Adrenal gland (tissue), 12 donors: ENCODE data around the gene SCT. TPM values are rescaled to one million over a fixed set of nuclear protein-coding genes. Genes with fewer than 3 reads are reported as not detected.
A peak's percentile ranks its signal among the peaks of the same experiment; 100 is the strongest.

Source experiments
- DNase-seq, 7 donors: peaks; one replicate each; pipeline ENCODE4 v3.0.0-alpha.2; 2019 to 2020
- H3K27ac ChIP-seq, 5 donors: fragments of 200-600 bp; sonication (generic) in 4 of 5; 1 replicate in 3 of 5; 2 replicates in 2 of 5; pipeline versions ENCODE4 v1.5.1 to v1.8.0; 2016 to 2020; ENCODE audit warnings: mild to moderate bottlenecking in 1 of 5
- H3K27me3 ChIP-seq: fragments of 200-600 bp; 2 replicates; pipeline ENCODE4 v1.8.0; 2021
- H3K36me3 ChIP-seq, 2 donors: fragments of 200-600 bp; replicated peaks in 1 of 2; 1 replicate in 1 of 2; 2 replicates in 1 of 2; pipeline versions ENCODE4 v1.5.1 to v1.8.0; 2018 to 2022
- H3K4me1 ChIP-seq, 2 donors: fragments of 200-600 bp; replicated peaks in 1 of 2; 1 replicate in 1 of 2; 2 replicates in 1 of 2; pipeline versions ENCODE4 v1.5.1 to v1.8.0; 2018 to 2021
- H3K4me3 ChIP-seq, 4 donors: fragments of 200-600 bp; sonication (generic) in 3 of 4; one replicate each; pipeline ENCODE4 v1.5.1; 2016 to 2018
- H3K9me3 ChIP-seq, 3 donors: fragments of 200-600 bp; sonication (generic) in 1 of 3; replicated peaks in 1 of 3; 1 replicate in 2 of 3; 2 replicates in 1 of 3; pipeline versions ENCODE4 v1.5.1 to v1.8.0; 2016 to 2021
- CTCF ChIP-seq, 6 experiments: fragments of 450-650 bp in 4 of 6; fragments of 200-600 bp in 2 of 6; sonication (generic) in 1 of 6; IDR thresholded peaks; 1 replicate in 5 of 6; 2 replicates in 1 of 6; pipeline versions ENCODE4 v1.5.1 to v1.8.0; 2016 to 2021; ENCODE audit warnings: antibody characterized with exemption in 6 of 6, mild to moderate bottlenecking in 2 of 6, moderate library complexity in 1 of 6
- POLR2A ChIP-seq, 2 donors: fragments of 450-650 bp; IDR thresholded peaks; one replicate each; pipeline ENCODE4 v1.6.1; 2017; ENCODE audit warnings: antibody characterized with exemption in 2 of 2, mild to moderate bottlenecking in 2 of 2, moderate library complexity in 1 of 2
- WGBS, 4 donors: extraction: QIAGEN DNeasy Blood & Tissue Kit in 2 of 4; methylation state at CpG; one replicate each; pipeline versions ENCODE4 v1.1.5 to v1.1.7; 2013 to 2017; 5-methylcytosine and 5-hydroxymethylcytosine counted together
- intact Hi-C, 2 donors: fragments of 100-400 bp; cut with DNase I; formaldehyde crosslinking; loops; one replicate each; pipeline versions ENCODE4 v1.14.1 to v1.15.0; 2022 to 2023
- polyA plus RNA-seq, 3 donors: library from polyadenylated mRNA; stranded (reverse); fragments of 200-250 nt in 2 of 3; fragments of 350-450 nt in 1 of 3; fragmentation: Illumina TruSeq in 1 of 3; extraction: RNeasy Lipid Tissue Mini Kit (QIAGEN cat#74804) in 1 of 3; gene quantifications; one replicate each; pipeline ENCODE4 v1.2.3, GENCODE V29; 2013 to 2014
- total RNA-seq, 9 donors: library from RNA; depleted of rRNA in 4 of 9; stranded (reverse); fragments of >200 nt in 4 of 9; fragments of 120-200 nt in 1 of 9; fragmentation: NEBNext Ultra II Directional in 1 of 9; extraction: Animal tissue kit (Norgen Biotek cat#: 25700) in 1 of 9; gene quantifications; one replicate each; pipeline versions ENCODE4 v1.1.0 to v1.2.4, GENCODE V29; 2013 to 2023
- donor health status: healthy with polysubstance abuse.
- donor health status: Bipolar disorder and iron deficiency.
- donor health status: DM: yes; HTN: yes; CAD: no.
- donor health status: DM: no; HTN: no; CAD: no.
- donor health status: DM: no; HTN: no; CAD: no.
- donor health status: DM: yes; HTN: yes; CAD: no.

Gene SCT
- total and polyA plus RNA-seq, 12 donors, result 0.61 to 0.67 TPM; not detected in 10

- peak overlapping the region in 4 of 5 donors; percentile 37 to 100 (median 80) for H3K27ac ChIP-seq
- H3K36me3 ChIP-seq, result peaks cover 0 to 10% of the 10 kb centered on the region in 2 donors
- intact Hi-C loops, result no loop called here
- WGBS, 4 donors, result 25 to 49% (median 33%) methylated on average over 2 to 6 of the region's 6 CpGs
- no peaks in the 10 kb centered on the region for H3K9me3 ChIP-seq
- peak overlapping the region in 2 of 4 donors; percentile 84 to 97 for H3K4me3 ChIP-seq
- no peaks in the 10 kb centered on the region for H3K27me3 ChIP-seq
- no peak for TF ChIP-seq CTCF (IDR thresholded peaks at IDR 0.05)
- TF ChIP-seq POLR2A (IDR thresholded peaks at IDR 0.05), result no peak
- DNase-seq, result no peak
- H3K4me1 ChIP-seq, result peaks cover 39 to 51% of the 10 kb centered on the region in 2 donors
These were observed 49.4 kb downstream of the SCT start for GRCh38 chr11:577611-577894.

DNA sequence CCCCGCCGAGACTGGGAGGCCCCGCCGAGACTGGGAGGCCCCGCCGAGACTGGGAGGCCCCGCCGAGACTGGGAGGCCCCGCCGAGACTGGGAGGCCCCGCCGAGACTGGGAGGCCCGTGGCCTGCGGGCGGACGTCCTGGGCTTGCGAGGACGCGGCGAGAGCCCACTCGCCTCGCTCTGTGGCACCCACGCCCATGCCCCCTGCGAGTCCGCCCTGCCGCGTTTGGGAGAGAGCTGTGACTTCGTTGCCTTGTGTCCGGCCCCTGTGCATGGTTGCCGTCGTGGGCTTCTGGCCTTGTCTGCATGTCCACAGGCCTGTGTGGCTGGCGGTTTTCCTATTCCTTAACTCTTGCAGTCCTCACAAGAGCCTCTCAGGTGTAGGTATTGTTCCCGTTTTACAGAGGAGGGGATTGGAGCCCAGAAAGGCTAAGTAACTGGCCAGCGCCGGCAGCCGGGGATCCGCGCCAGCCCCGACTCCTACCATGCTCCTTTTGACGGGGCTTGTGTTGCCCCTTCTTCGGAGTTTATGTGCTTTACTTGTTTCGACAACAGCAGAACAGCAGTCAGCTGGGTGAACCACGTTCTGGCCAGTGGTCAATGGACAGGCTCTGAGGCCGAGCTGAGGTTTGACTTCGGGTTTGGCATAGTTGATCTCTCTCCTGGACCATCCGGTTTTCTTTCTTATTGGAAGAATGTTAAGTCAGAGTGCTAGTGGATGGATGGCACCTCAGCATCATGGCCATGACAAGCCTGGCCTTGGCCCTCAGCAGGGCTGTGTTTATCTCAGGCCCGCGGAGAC lies 50.0 kb downstream of the SCT start:
- no peaks in the 10 kb centered on the region for H3K9me3 ChIP-seq
- peaks cover 39 to 51% of the 10 kb centered on the region in 2 donors for H3K4me1 ChIP-seq
- no peak for TF ChIP-seq CTCF (IDR thresholded peaks at IDR 0.05)
- no peak for TF ChIP-seq POLR2A (IDR thresholded peaks at IDR 0.05)
- peak in 1 of 7 donors; percentile 55 for DNase-seq
- peak overlapping the region; percentile 37 to 100 (median 70) for H3K27ac ChIP-seq
- intact Hi-C loops, result no loop called here
- peak overlapping the region; percentile 35 to 97 (median 66) for H3K4me3 ChIP-seq
- no peaks in the 10 kb centered on the region for H3K27me3 ChIP-seq
- WGBS, 4 donors, result 2 to 6% (median 3%) methylated on average over 23 to 41 of the region's 48 CpGs
- H3K36me3 ChIP-seq, result peaks cover 0 to 5% of the 10 kb centered on the region in 2 donors

Other genes with a start within 250 kb of the SCT start
- gene PKP3, start 233.0 kb downstream of the SCT start, total RNA-seq, result under 1 TPM in 3 of 9 donors, not detected in 6; 0.45 to 0.65 (median 0.65) TPM
- under 1 TPM in 1 of 3 donors, not detected in 2; 0.37 TPM for gene PKP3, start 233.0 kb downstream of the SCT start, polyA plus RNA-seq
- gene SIGIRR, start 212.2 kb downstream of the SCT start, total RNA-seq, result 10 to 100 TPM in 7 of 9 donors, 1 to 10 TPM in 2; 5.7 to 70.0 (median 21.1) TPM
- gene SIGIRR, start 212.2 kb downstream of the SCT start, polyA plus RNA-seq, result 100 to 1,000 TPM in 1 of 3 donors, 10 to 100 TPM in 1, 1 to 10 TPM in 1; 2.7 to 111 (median 80.4) TPM
- gene ANO9, start 185.2 kb downstream of the SCT start, total RNA-seq, result 1 to 10 TPM in 1 of 9 donors, under 1 TPM in 3, not detected in 5; 0.52 to 2.2 (median 0.79) TPM
- 1 to 10 TPM in 2 of 3 donors, under 1 TPM in 1; 0.07 to 2.9 (median 1.2) TPM for gene ANO9, start 185.2 kb downstream of the SCT start, polyA plus RNA-seq
- gene PTDSS2, start 176.9 kb downstream of the SCT start, total RNA-seq, result 10 to 100 TPM; 20.7 to 85.9 (median 41.4) TPM
- 100 to 1,000 TPM in 1 of 3 donors, 10 to 100 TPM in 2; 11.0 to 109 (median 53.7) TPM for gene PTDSS2, start 176.9 kb downstream of the SCT start, polyA plus RNA-seq
- gene RNH1, start 119.9 kb downstream of the SCT start, total RNA-seq, result 100 to 1,000 TPM; 103 to 342 (median 252) TPM
- 100 to 1,000 TPM in 2 of 3 donors, 10 to 100 TPM in 1; 36.3 to 125 (median 110) TPM for gene RNH1, start 119.9 kb downstream of the SCT start, polyA plus RNA-seq
- gene HRAS, start 91.6 kb downstream of the SCT start, total RNA-seq, result 10 to 100 TPM; 10.8 to 45.0 (median 36.7) TPM
- 100 to 1,000 TPM in 2 of 3 donors, 10 to 100 TPM in 1; 18.7 to 190 (median 164) TPM for gene HRAS, start 91.6 kb downstream of the SCT start, polyA plus RNA-seq
- gene LRRC56, start 89.7 kb downstream of the SCT start, total RNA-seq, result 1 to 10 TPM in 2 of 9 donors, under 1 TPM in 6, not detected in 1; 0.32 to 1.7 (median 0.82) TPM
- 1 to 10 TPM in 2 of 3 donors, not detected in 1; 1.7 to 4.3 TPM for gene LRRC56, start 89.7 kb downstream of the SCT start, polyA plus RNA-seq
- gene LMNTD2, start 66.4 kb downstream of the SCT start, total RNA-seq, result 1 to 10 TPM in 8 of 9 donors, under 1 TPM in 1; 0.35 to 9.1 (median 6.0) TPM
- 10 to 100 TPM in 2 of 3 donors, under 1 TPM in 1; 0.20 to 21.0 (median 12.7) TPM for gene LMNTD2, start 66.4 kb downstream of the SCT start, polyA plus RNA-seq
- 10 to 100 TPM in 4 of 9 donors, 1 to 10 TPM in 5; 2.9 to 18.2 (median 5.8) TPM for gene RASSF7, start 66.2 kb downstream of the SCT start, total RNA-seq
- gene RASSF7, start 66.2 kb downstream of the SCT start, polyA plus RNA-seq, result 10 to 100 TPM in 1 of 3 donors, 1 to 10 TPM in 1, under 1 TPM in 1; 0.33 to 19.9 (median 9.8) TPM
- gene PHRF1, start 50.7 kb downstream of the SCT start, total RNA-seq, result 10 to 100 TPM; 17.2 to 42.2 (median 29.0) TPM
- gene PHRF1, start 50.7 kb downstream of the SCT start, polyA plus RNA-seq, result 10 to 100 TPM in 2 of 3 donors, 1 to 10 TPM in 1; 8.7 to 62.3 (median 23.3) TPM
- 10 to 100 TPM in 5 of 9 donors, 1 to 10 TPM in 4; 3.6 to 28.3 (median 10.0) TPM for gene IRF7, start 11.2 kb downstream of the SCT start, total RNA-seq
- gene IRF7, start 11.2 kb downstream of the SCT start, polyA plus RNA-seq, result 10 to 100 TPM in 2 of 3 donors, under 1 TPM in 1; 0.81 to 87.6 (median 25.9) TPM
- gene CDHR5, start 2.2 kb downstream of the SCT start, total RNA-seq, result 1 to 10 TPM in 5 of 9 donors, under 1 TPM in 3, not detected in 1; 0.44 to 5.2 (median 1.2) TPM
- gene CDHR5, start 2.2 kb downstream of the SCT start, polyA plus RNA-seq, result under 1 TPM; 0.31 to 0.61 (median 0.56) TPM
- gene DRD4, start 10.1 kb upstream of the SCT start, total RNA-seq, result 1 to 10 TPM in 1 of 9 donors, under 1 TPM in 6, not detected in 2; 0.28 to 1.1 (median 0.34) TPM
- 1 to 10 TPM in 2 of 3 donors, not detected in 1; 1.2 to 1.3 TPM for gene DRD4, start 10.1 kb upstream of the SCT start, polyA plus RNA-seq
- 10 to 100 TPM; 32.8 to 57.3 (median 54.8) TPM for gene DEAF1, start 68.0 kb upstream of the SCT start, total RNA-seq
- gene DEAF1, start 68.0 kb upstream of the SCT start, polyA plus RNA-seq, result 100 to 1,000 TPM in 1 of 3 donors, 10 to 100 TPM in 2; 20.6 to 131 (median 67.0) TPM
- 10 to 100 TPM; 11.1 to 85.3 (median 33.8) TPM for gene TMEM80, start 68.6 kb upstream of the SCT start, total RNA-seq
- gene TMEM80, start 68.6 kb upstream of the SCT start, polyA plus RNA-seq, result 10 to 100 TPM; 14.8 to 33.8 (median 26.0) TPM
- gene EPS8L2, start 79.0 kb upstream of the SCT start, total RNA-seq, result 10 to 100 TPM in 8 of 9 donors, 1 to 10 TPM in 1; 2.7 to 57.7 (median 34.3) TPM
- gene EPS8L2, start 79.0 kb upstream of the SCT start, polyA plus RNA-seq, result 10 to 100 TPM in 2 of 3 donors, 1 to 10 TPM in 1; 9.7 to 51.9 (median 25.6) TPM
- 100 to 1,000 TPM in 8 of 9 donors, 10 to 100 TPM in 1; 83.2 to 167 (median 153) TPM for gene TALDO1, start 120.3 kb upstream of the SCT start, total RNA-seq
- gene TALDO1, start 120.3 kb upstream of the SCT start, polyA plus RNA-seq, result 100 to 1,000 TPM in 2 of 3 donors, 10 to 100 TPM in 1; 64.3 to 117 (median 100) TPM
- 100 to 1,000 TPM in 4 of 9 donors, 10 to 100 TPM in 5; 33.7 to 156 (median 93.4) TPM for gene GATD1, start 150.3 kb upstream of the SCT start, total RNA-seq
- gene GATD1, start 150.3 kb upstream of the SCT start, polyA plus RNA-seq, result 100 to 1,000 TPM in 1 of 3 donors, 10 to 100 TPM in 2; 20.3 to 176 (median 49.3) TPM
- gene CEND1, start 162.9 kb upstream of the SCT start, total RNA-seq, result 1 to 10 TPM in 3 of 9 donors, under 1 TPM in 2, not detected in 4; 0.42 to 4.9 (median 1.9) TPM
- gene CEND1, start 162.9 kb upstream of the SCT start, polyA plus RNA-seq, result 10 to 100 TPM in 1 of 3 donors, 1 to 10 TPM in 2; 1.6 to 14.5 (median 4.2) TPM
- 10 to 100 TPM in 7 of 9 donors, 1 to 10 TPM in 2; 8.2 to 41.3 (median 16.5) TPM for gene SLC25A22, start 171.1 kb upstream of the SCT start, total RNA-seq
- 10 to 100 TPM in 2 of 3 donors, 1 to 10 TPM in 1; 7.7 to 18.8 (median 14.0) TPM for gene SLC25A22, start 171.1 kb upstream of the SCT start, polyA plus RNA-seq
- gene PIDD1, start 178.1 kb upstream of the SCT start, total RNA-seq, result 10 to 100 TPM in 4 of 9 donors, 1 to 10 TPM in 5; 3.5 to 28.8 (median 9.8) TPM
- gene PIDD1, start 178.1 kb upstream of the SCT start, polyA plus RNA-seq, result 100 to 1,000 TPM in 1 of 3 donors, 10 to 100 TPM in 1, under 1 TPM in 1; 0.93 to 110 (median 51.7) TPM
- gene RPLP2, start 182.8 kb upstream of the SCT start, total RNA-seq, result 1,000 to 10,000 TPM in 5 of 9 donors, 100 to 1,000 TPM in 4; 190 to 2,046 (median 1,036) TPM
- 1,000 to 10,000 TPM in 2 of 3 donors, 100 to 1,000 TPM in 1; 496 to 2,473 (median 1,460) TPM for gene RPLP2, start 182.8 kb upstream of the SCT start, polyA plus RNA-seq
- gene PNPLA2, start 191.7 kb upstream of the SCT start, total RNA-seq, result 100 to 1,000 TPM in 4 of 9 donors, 10 to 100 TPM in 5; 24.1 to 311 (median 89.4) TPM
- 100 to 1,000 TPM in 2 of 3 donors, 10 to 100 TPM in 1; 46.2 to 403 (median 162) TPM for gene PNPLA2, start 191.7 kb upstream of the SCT start, polyA plus RNA-seq
- gene CRACR2B, start 200.7 kb upstream of the SCT start, total RNA-seq, result 10 to 100 TPM in 7 of 9 donors, 1 to 10 TPM in 2; 5.9 to 22.6 (median 14.2) TPM
- gene CRACR2B, start 200.7 kb upstream of the SCT start, polyA plus RNA-seq, result 10 to 100 TPM in 2 of 3 donors, 1 to 10 TPM in 1; 1.0 to 91.3 (median 39.3) TPM
- gene CD151, start 205.8 kb upstream of the SCT start, total RNA-seq, result 100 to 1,000 TPM; 182 to 387 (median 326) TPM
- 100 to 1,000 TPM; 111 to 268 (median 246) TPM for gene CD151, start 205.8 kb upstream of the SCT start, polyA plus RNA-seq
- gene POLR2L, start 215.3 kb upstream of the SCT start, total RNA-seq, result 100 to 1,000 TPM in 5 of 9 donors, 10 to 100 TPM in 4; 26.2 to 206 (median 121) TPM
- gene POLR2L, start 215.3 kb upstream of the SCT start, polyA plus RNA-seq, result 100 to 1,000 TPM in 1 of 3 donors, 10 to 100 TPM in 2; 43.3 to 163 (median 96.5) TPM
- gene TSPAN4, start 215.7 kb upstream of the SCT start, total RNA-seq, result 100 to 1,000 TPM in 2 of 9 donors, 10 to 100 TPM in 7; 19.4 to 207 (median 71.8) TPM
- gene TSPAN4, start 215.7 kb upstream of the SCT start, polyA plus RNA-seq, result 10 to 100 TPM in 2 of 3 donors, 1 to 10 TPM in 1; 5.2 to 50.4 (median 41.2) TPM